Uterus (tissue), 2 donors: ENCODE measurements around the gene FOXD4L6.
"Not testable (repeated sequence)": the region's sequence is repeated elsewhere in the genome, so short reads cannot be mapped to it uniquely, and the experiment has no call there.

ENCODE experiments used
- POLR2A ChIP-seq, 2 donors: fragments of 450-650 bp; IDR thresholded peaks; one replicate each; pipeline ENCODE4 v1.6.1; 2016; ENCODE audit warnings: antibody characterized with exemption in 2 of 2, mild to moderate bottlenecking in 1 of 2, moderate library complexity in 1 of 2
- TF ChIP-seq, protein P1 (sequence below), 4 experiments: fragments of 200-600 bp in 2 of 4; fragments of 450-650 bp in 2 of 4; sonication (generic) in 2 of 4; IDR thresholded peaks; one replicate each; pipeline ENCODE4 v1.5.1; 2016 to 2019; ENCODE audit warnings: antibody characterized with exemption in 4 of 4, mild to moderate bottlenecking in 2 of 4, moderate library complexity in 1 of 4

DNA sequence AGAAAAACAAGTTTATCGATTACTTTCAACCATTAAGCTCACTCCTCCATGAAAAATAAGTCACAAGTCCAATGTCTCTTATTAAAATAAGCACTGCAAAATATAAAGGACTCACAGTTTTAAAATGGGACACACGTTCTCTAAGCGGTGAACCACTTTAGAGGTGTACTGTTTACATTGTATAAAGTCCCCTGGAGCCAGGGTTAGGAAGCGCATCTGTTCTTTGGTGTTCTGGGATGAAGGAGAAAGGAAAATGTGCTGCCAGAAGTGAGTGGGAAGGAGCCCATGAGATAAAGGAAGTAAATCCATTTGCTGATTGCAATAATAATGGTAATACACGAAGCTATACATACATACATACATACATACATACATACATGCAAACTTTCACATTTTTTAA lies 40.6 kb downstream of the FOXD4L6 start:
- TF ChIP-seq, protein P1, sequence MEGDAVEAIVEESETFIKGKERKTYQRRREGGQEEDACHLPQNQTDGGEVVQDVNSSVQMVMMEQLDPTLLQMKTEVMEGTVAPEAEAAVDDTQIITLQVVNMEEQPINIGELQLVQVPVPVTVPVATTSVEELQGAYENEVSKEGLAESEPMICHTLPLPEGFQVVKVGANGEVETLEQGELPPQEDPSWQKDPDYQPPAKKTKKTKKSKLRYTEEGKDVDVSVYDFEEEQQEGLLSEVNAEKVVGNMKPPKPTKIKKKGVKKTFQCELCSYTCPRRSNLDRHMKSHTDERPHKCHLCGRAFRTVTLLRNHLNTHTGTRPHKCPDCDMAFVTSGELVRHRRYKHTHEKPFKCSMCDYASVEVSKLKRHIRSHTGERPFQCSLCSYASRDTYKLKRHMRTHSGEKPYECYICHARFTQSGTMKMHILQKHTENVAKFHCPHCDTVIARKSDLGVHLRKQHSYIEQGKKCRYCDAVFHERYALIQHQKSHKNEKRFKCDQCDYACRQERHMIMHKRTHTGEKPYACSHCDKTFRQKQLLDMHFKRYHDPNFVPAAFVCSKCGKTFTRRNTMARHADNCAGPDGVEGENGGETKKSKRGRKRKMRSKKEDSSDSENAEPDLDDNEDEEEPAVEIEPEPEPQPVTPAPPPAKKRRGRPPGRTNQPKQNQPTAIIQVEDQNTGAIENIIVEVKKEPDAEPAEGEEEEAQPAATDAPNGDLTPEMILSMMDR (IDR thresholded peaks at IDR 0.05), result not testable (repeated sequence)
- not testable (repeated sequence) for TF ChIP-seq POLR2A (IDR thresholded peaks at IDR 0.05)
